HG03039 (cell line): Measurements from ENCODE around the gene TBC1D22A.

Experiments
- ATAC-seq: cut with Tn5 transposase; IDR thresholded peaks from one replicate; pipeline ENCODE4 v1.9.1; 2021; ENCODE audit warnings: mild to moderate bottlenecking, moderate library complexity; ENCODE audit not compliant: unreplicated experiment

TBC1D22A gene

DNA sequence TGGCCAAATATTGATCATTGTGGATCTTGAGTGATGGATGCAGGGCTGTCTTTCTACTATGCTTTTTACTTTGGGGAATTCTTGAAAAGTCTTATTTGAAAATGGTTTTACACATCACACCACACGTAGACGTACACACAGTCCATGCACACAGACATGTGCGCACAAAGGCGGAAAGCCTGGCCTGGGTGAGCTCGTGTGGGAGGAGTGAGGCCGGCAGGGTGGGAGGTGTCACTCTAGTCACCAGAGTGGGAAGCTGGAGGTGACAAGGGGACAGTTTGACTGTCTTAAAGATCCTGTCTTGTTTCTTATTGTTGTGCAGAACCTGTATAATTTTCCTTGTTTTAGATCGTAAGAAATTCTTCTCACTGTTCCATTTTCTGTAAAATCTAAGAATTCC is 326.9 kb downstream of the TBC1D22A start:
- no peak for ATAC-seq

DNA sequence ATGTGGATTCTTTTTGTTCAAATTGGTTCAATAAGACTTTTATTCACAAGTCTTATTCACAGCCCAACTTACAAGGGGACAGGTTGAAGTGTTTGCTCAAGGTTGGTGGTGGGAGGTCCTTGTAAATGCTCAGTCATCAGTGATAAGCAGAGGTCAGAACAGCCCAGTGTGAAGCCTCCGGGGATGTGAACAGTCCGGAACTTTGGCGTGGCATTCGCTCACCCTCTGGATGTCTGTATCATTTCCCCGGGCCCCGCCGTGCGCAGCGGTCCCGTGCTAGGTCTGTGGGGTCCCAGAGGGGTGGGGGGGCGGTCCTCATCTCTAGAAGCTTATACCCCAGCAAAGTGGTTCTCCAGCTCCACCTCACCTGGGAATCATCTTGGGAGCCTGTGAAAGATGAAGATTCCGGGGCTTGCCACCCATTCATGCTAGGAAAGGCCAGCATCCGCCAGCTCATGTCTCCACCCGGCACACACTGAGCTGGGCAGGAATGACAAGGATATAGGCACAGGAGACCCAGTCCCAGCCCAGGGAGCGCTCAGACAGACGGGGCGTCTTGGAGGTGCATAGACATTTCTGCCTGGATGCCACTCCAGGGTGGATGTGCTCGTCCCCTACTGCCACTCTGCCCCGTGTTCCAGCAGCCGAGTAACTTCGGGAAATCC is 327.5 kb downstream of the TBC1D22A start:
- ATAC-seq: no peak

DNA sequence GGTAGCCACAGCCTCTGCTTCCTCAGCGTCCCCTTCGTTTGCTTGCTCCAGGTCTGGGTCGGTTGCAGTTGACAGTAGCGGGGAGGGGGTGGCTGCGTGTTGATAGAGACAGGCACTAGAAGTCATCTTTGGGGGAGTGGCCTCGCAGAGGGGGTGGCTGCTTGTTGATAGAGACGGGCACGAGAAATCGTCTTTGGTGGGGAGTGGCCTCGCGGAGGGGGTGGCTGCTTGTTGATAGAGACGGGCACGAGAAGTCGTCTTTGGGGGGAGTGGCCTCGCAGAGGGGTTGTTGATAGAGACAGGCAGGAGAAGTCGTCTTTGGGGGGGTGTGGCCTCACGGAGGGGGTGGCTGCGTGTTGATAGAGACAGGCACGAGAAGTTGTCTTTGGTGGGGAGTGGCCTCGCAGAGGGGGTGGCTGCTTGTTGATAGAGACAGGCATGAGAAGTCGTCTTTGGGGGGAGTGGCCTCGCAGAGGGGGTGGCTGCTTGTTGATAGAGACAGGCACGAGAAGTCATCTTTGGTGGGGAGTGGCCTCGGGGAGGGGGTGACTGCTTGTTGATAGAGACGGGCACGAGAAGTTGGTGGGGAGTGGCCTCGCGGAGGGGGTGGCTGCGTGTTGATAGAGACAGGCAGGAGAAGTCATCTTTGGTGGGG is 328.3 kb downstream of the TBC1D22A start:
- ATAC-seq: no peak

DNA sequence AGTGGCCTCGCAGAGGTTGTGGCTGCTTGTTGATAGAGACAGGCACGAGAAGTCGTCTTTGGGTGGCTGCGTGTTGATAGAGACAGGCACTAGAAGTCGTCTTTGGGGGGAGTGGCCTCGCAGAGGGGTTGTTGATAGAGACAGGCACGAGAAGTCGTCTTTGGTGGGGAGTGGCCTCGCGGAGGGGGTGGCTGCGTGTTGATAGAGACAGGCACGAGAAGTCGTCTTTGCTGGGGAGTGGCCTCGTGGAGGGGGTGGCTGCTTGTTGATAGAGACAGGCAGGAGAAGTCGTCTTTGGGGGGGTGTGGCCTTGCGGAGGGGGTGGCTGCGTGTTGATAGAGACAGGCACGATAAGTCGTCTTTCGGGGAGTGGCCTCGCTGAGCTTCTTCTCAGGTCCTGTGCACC is 328.8 kb downstream of the TBC1D22A start:
- no peak for ATAC-seq

DNA sequence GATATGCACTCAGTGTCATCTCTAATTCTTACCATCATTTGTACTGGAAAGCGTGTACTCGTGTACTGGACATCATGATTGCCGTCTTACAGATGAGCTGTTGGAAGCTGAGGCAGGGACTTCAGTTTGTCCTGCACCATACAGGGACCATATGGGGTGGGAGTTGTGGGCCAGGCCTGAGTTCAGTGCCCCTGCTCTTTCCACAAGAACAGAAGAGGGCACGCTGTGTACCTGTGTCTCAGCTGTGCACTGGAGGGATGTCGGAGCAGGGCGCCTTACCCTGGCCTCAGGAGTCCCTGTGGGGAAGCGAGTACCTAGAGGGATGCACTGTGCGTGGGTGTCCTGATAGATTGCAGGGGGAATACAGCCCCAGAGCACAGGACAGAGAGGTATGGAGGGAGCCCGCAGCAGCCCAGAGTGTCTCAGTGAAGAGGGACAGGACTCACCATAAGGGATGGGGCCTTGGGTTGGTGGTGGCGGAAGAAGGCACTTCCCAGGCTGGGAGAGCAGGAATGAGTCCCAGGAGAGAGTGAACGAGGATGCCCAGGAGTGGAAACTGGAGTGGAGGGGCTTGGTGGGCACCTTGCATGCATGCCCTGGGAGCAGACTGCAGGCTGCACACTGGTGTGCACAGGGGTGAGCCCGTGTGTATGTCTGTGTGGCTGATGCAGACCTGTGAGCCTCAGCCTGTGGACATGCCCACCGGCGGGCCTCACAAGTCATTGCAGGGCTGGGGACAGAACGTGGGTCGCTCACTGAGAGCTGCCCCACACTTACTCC is 329.7 kb downstream of the TBC1D22A start:
- no peak for ATAC-seq

DNA sequence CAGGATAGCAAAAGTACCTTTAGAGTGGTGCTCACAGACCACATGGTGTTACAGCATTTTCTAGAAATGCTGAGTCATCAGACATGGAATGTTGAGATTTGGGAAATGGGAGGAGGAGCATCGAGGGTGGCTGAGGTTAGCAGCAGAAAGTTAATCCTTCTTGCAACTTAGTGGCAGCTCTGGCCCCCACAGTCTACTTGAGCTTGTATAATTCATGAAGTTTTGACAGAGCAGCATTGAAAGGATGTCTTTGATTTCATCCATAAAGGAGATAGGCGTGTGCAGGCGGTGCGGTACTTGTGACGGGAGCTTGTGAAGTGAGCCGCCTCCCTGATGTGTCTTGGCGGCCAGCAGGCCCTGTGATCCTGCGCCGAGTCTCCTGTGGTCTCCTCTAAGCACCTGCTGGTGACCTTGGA is 330.5 kb downstream of the TBC1D22A start:
- no peak for ATAC-seq

DNA sequence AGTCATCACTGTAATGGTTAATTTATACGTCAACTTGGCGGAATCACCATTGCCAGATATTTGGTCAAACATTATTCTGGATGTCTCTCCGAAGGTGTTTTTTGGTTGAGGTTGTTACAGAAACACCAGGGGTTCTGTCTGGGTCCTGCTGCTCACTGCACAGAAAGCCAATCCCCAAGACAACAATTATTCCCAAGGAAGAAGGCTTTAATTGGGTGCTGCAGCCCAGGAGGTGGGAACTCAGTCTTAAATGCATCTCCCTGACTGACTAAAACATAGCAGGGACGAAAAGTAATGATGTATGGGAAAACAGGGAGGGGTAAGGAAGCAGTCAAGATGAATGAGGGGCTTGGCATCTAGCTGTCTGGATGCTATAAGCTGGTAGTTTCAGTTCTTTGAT is 331.3 kb downstream of the TBC1D22A start:
- ATAC-seq: no peak

DNA sequence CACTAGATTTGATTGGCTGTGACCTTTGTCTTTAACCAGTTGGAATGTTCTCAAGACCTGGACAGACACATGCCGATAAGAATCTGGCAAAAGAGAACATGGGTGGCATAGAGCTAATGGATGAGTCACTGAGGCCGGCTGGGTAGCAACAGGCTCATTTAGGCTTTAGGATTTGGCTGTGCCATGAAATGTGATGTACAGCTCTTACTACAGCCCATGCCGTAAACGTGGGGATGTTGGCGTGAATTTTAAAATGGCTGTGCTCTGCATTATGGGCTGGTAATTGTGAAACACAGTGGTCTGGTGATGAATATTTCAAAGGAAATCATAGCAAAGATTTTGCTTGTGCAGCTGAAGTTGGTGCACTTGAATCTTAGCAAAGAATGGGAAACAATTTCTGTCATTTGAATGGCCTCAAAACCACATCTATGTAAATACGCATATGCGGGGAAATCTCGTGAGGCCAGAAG is 332.4 kb downstream of the TBC1D22A start:
- ATAC-seq: no peak

DNA sequence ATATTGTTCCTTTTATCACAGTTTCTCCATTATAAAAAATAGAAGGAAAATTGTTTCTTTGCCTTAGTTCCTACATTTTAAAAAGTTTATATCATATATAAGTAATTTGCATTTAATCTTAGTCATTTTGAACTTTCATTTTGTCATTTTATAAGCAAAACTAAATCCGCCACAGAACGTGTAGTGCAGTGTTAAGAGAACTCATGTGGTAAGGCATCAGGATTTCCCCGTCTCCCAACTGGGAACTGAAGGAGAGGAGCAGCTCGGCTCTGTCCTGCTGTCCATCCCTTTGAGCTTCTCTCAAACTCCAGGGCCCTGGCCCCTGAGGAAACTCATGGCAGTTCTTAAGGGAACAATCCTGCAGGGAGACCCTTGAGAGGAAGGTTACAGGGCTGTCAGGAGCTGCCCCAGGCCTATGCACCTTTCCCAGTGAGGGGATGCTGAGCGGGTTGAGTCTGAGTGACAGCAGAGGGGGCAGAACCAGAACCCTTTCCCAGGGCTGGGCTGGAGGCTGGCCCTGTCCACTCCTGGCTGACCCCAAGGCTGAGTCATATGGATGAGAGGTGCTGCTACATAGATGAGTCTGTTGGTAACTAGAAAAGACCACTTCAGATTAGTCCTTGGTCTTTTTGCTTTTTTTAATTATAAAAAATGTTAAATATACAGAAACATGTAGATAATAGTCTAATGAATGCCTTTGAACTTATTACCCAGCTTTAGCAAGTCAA is 333.1 kb downstream of the TBC1D22A start:
- no peak for ATAC-seq

DNA sequence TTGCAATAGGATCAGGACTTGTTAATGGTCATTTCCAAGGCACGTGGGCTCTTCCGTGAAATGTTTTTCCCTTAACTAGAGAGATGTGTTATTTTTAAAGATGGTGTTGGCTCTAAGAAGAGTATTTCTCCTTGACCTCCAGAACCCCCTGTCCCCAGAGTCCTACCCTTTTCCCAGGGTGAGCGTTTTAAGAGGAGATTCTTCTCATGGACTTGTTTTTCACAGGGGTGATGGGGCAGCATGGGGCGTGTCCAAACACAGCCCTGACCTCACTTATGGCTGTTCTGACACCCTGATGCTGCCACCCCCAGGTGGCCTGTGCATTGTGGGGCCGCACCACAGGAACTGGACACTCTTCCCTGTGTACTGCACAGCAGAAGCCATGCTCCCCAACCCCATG is 335.7 kb downstream of the TBC1D22A start:
- ATAC-seq: no peak

DNA sequence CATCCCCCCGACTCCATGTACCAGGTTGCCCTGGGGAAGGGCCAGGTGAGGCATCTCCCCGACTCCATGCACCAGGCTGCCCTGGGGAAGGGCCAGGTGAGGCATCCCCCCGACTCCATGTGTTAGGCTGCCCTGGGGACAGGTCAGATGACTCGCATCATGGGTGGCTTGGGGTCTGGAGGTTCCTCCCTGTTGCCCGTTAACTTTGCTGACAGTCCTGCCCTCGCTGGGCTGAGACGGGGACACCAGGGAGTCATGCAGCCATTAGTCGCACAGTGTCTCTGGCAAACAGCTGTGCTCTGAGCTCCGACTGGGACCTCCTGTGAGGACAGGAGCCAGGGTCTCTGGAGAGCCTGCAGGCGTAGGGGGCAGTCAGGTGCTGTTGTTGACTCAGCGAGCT is 336.1 kb downstream of the TBC1D22A start:
- no peak for ATAC-seq

DNA sequence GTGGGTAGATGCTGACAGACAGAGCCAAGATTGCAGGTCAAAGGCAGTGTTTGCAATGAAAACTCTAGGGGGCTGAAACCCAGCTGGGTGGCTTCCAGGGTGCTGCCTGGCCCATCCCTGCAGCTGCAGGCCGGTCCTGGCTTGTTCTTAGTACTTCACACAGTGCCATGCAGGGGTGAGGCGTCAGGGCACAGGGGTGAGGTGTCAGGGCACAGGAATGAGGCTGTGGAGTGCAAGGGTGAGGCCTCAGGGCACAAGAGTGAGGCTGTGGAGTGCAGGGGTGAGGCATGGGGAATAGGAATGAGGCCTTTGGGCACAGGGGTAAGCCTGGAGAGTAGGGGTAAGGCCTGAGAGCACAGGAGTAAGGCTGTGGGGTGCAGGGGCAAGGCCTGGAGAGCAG is 337.6 kb downstream of the TBC1D22A start:
- no peak for ATAC-seq

DNA sequence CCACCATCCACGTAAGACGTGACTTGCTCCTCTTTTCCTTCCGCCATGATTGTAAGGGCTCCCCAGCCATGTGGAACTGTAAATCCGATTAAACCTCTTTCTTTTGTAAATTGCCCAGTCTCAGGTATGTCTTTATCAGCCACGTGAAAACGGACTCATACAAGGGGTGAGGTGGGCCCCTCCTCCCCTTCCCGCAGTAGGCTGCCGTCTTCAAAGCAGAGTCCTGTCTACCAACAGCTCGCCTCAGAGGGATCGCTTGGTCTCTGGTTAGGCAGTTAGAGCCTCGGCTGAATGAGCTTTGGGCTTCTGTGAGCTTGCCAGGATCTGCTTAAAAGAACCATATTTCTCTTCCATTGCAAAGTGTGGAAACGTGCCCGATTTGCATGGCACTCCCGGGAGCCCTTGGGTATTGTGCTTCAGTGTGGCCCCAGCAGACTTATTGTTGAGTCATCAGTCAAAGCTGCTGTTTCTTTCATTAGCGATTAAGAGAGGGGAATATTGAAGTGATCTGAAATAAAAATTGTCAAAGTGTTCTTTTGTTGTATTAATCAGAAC is 338.3 kb downstream of the TBC1D22A start:
- ATAC-seq: no peak

DNA sequence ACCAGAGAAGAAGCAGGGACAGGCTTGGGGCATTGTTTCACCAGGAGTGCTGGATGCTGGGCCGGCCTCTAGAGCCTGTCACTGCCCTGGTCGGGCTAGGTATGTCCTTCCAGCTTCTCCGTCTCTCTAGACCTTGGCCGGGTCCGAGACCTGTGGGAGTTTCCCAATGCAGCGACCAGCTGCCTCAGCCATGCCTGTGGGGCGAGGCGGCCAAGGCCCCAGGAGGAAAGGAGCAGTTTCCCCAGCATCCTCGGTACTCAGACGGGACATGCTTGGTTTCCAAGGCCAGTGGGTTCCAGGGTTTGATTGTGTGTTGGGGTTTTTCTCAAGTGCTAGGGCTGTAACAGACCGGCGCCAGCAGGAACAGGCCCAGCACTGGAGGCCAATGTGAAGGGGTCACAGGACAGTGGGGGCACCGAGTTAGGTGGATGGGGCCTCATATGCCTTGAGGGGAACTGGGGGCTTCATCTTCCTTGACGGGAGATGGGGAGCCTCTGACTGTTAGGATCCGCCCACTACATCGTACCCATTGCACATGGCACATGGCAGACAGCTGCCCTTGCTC is 339.0 kb downstream of the TBC1D22A start:
- ATAC-seq: no peak

DNA sequence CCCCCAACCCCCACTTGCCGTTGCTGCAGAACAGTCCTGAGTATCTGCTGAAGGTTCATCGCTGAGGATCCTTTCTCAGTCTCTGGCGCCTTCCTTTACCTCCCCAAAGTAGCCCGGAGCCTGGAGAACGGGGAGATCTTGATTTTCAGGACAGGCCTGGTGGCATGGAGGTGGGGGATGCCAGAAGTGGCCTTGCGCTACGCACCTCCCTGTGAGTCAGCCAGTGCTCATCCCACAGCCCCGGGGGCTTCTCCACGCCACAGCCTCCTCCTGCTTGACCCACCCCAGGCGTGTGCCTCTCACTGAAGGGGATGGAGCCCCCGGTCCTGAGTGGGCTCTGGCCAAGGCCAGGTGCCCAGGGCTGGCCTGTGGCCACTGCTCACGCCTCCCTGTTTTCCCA is 339.6 kb downstream of the TBC1D22A start:
- ATAC-seq: no peak

DNA sequence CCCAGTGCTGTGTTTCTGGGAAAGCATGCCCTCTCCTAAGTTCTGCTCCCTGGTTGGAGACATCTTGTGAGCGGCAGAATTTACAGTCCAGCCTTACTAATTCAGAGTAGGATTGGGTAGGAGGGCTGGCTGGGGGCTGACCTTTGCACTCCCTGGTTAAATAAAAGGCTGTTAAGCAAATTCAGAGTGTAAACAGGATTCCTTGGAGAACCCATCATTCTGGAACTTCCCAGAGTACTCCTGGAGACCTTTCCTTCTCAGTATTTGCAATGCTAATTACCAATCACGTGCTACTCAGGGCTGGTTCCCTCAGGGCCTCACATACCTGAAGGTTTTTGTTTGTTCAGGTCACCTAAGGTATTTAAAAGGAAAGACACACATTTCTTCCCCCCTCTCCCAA is 340.2 kb downstream of the TBC1D22A start:
- ATAC-seq: no peak

DNA sequence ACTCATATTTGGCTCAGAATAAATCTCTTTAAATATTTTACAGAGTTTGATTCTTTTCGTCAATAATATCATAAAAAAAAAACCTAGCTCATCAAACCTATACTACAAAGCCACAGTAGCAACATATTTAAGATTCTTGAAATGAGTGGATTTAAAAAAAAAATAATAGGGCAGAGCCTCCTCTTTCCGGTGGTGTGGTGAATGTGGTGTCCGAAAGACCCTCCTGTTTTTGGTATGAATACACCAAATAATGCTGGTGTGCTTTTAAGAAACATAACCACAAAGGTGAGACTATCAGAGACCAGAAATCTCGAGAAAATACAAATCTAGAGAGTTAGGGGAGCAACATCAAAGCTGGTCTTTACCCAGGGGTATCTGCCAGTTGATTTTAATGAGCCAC is 342.6 kb downstream of the TBC1D22A start:
- no peak for ATAC-seq

DNA sequence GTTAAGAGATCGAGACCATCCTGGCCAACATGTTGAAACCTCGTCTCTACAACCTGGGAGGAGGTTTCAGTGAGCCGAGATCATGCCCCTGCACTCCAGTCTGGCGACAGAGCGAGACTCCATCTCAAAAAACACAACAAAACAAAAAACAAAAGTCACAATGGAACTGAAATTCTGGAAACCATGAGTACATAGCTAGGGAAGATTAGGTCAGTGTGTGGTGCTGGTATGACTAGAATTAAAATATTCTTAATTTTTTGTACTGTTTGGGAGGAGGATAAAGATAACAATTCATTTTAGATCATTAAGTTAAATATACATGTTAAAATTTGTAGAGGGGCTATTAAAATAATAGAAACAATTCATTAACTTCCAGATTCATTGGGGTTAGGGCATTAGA is 344.4 kb downstream of the TBC1D22A start:
- no peak for ATAC-seq

DNA sequence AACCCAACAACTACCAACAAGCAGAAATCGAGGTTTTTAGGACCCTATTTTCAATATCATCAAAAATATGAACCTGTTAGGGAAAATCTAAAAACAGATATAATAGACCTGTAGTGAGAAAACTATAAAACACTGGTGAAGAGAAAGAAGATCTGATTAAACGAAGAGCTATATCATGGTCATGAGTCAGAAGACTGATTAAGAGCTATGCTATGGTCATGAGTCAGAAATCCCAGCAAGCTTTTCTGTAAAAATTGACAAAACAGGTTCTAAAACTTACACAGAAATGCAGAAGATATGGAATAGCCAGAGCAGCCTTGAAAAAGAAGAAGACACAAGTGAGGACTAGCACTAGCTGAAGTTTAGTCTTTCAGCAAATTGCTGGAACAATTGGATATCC is 345.0 kb downstream of the TBC1D22A start:
- no peak for ATAC-seq

DNA sequence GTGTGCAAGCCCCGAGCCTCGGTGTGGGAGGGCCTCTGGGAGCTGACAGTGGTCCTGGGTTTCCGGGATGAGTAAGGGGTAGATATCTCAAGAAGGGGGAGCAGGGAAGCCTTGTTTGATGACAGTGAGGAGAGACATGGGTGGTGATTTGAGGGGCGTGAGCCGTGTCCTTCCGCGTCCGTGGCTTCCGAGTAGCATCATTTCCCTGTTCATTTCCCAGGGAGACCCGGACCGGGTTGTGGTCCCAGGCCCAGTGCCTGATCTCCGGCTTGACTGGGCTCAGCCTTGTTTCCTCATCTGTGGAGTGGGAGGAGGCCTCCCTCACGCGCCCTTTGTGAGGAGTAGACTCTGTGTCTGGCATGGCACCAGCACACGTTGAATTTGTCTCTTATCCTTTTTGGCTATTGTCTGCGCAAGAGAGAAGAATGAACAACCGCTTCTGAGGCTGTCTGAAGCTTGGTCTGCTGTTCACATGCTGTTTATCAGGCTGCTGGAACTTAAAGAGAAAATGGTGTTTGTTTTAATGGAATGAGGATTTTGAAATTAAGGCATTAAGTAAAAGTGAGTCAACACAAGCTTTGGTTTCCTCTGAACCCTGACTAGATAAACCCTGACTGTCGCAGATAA is 348.5 kb downstream of the TBC1D22A start:
- ATAC-seq: no peak
